ENCODE results near the gene USP12.
A peak's percentile ranks its signal among the peaks of the same experiment; 100 is the strongest.
"Not testable (repeated sequence)": the region's sequence is repeated elsewhere in the genome, so short reads cannot be mapped to it uniquely, and the experiment has no call there.

USP12 gene

DNA sequence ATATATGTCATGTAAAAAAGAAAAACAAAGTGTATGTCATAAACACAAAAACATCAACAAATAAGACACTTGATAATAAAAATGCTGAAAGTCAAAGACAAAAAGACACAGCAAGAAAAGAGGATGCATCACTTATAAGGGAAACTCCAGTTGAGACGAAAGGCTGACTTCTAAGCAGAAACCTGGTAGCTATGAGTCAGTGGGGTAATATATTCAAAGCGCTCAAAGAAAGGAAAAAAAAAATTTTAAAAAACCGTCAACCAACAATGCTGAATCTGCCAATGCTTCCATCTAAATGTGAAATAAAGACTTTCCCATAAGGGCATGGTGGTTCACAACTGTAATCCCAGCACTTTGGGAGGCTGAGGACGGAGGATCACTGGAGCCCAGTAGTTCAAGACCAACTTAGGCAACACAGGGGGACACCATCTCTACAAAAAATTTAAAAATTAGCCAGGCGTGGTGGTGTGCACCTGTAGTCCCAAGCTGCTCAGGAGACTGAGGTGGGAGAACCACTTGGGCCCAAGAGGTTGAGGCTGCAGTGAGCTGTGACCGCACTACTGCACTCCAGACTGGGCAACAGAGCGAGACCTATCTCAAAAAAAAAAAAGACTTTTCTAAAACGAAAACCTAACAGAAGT lies 24.0 kb downstream of the USP12 start:
- no peak for DNase-seq

DNA sequence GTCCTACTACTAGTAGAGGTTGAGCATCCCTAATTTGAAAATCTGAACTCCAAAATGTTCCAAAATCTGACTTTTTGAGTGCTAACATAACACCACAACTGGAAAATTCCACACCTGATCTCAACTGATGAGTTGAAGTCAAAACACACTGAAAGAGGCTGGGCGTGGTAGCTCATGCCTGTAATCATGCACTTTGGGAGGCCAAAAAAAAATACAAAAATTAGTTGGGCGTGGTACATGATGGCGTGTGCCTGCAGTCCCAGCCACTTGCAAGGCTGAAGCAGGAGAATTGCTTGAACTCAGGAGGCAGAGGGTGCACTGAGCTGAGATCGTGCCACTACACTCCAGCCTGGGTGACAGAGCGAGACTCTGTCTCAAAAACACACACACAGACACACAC lies 29.9 kb downstream of the USP12 start:
- no peak for DNase-seq

DNA sequence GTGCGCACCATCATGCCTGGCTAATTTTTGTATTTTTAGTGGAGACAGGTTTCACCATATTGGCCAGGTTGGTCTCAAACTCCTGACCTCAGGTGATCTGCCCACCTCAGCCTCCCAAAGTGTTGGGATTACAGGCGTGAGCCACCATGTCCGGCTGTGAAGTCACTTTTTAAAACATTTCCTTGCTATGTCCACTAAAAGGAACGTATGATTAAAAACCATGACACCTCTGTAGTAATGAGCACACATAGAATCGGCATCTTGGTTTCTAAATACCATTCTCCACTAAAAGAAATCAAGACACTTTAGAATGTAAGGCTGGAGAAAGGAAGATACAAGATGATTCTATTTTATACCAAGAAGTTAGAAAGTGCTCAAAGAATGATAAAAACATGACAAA lies 30.5 kb downstream of the USP12 start:
- not testable (repeated sequence) for DNase-seq

DNA sequence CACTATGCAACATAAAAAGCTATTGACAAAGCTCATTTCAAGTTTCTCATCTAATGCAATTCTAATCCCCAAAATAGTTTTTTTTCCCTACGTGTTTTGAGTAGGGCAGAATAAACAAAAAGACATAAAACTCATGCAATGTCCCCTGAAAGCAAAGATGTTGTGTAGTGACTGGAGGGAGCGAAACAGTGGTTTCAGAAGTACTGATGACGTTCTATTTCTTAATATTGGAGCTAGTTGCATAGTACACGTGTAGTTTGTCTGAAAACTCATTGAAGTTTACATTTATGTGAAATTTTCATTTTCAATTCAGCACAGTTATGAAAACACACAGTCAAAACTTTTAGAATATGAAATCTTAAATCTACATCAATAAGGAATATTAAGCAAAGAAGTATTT lies 31.6 kb downstream of the USP12 start:
- DNase-seq, result no peak

DNA sequence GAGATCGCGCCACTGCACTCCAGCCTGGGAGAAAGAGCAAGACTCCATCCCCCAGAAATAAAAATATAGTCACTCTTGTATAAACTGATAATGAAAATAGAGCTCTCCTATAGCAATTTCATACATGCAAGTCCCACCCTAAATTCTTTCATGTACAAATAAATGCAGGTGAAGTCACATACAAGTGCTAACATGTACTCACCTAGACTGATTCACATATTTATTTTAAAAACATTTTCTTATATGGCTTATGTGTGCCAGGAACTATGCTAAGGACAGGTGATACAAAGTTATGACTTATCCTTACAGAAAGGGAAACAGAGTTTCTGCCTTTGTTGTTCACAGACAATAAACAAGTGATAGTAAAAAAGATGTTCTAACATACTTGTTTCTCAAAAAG lies 32.0 kb downstream of the USP12 start:
- DNase-seq, result no peak

DNA sequence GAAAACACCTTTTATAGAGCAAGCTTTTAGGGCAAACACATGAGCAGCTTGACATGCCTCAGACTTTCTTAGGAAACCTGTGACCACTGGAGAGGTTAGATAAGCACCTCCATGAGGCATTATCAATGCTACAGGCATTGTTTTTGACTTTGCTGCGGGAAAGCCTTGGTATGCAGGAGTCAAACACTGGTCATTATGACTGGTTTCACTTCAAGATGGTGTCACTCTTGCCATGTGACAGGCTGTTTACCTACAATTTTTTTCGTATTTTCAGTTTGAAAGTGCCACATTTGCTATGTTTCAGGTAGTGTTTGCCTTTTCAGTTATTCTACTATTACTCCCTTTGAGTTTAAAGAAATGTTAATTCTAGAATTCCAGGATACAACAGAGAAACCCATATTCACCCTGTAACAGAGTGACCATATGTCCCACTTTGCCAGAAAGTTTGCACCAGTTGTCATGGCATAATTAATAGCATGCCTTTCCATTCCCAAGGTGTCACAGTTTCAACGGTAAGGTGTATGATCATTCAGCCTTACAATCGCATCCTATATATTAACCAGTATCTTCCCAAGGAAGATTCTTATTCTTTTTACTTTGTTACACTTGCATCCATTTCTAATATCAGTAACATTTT lies 33.0 kb downstream of the USP12 start:
- DNase-seq, result no peak

DNA sequence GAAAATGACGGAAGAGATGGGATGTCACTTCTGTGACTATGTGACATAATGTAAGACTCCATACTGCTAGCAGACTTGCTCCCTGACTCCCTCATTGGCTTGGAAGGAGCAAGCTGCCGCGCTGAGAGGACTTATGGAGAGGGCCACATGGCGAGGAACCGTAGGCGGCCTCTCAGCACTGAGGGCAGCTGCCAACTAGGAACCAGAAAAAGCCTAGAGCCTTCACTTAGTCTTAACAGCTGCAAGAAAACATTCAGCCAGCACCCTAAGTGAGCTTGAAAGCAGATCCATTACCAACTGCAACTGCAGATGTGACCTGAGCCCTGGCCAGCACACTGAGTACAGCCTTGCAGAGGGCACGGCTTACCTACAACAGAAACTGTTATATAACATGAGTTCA lies 33.9 kb downstream of the USP12 start:
- no peak for DNase-seq

DNA sequence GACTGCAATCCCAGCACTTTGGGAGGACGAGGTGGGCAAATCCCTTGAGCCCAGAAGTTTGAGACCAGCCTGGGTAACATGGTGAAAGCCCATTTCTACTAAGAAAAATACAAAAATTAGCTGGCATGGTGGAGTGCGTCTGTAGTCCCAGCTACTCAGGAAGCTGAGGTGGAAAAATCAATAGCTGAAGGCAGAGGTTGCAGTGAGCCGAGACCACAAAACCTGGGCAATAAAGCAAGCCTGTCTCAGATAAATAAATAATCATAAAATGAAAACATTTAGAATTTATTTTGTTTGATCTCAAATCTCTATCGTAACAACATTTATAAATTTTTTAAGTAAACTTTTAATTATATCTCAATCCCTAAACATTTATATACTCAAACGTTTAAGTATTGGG lies 36.6 kb downstream of the USP12 start:
- no peak for DNase-seq

DNA sequence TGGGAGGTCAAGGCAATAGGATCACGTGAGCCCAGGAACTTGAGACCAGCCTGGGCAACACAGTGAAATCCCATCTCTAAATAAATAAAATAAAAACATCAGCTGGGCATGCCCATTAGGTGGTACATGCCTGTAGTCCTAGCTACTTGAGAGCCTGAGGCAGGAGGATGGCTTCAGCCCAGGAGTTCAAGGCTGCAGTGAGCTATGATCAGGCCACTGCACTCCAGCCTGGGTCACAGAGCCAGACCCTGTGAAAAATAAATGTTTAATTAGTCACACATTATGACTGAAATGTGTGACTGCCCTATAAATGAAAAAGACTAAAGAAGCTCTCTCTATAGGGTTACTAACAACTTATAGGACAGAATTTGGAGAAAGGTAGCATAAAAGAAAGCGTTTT lies 37.7 kb downstream of the USP12 start:
- DNase-seq, result no peak

DNA sequence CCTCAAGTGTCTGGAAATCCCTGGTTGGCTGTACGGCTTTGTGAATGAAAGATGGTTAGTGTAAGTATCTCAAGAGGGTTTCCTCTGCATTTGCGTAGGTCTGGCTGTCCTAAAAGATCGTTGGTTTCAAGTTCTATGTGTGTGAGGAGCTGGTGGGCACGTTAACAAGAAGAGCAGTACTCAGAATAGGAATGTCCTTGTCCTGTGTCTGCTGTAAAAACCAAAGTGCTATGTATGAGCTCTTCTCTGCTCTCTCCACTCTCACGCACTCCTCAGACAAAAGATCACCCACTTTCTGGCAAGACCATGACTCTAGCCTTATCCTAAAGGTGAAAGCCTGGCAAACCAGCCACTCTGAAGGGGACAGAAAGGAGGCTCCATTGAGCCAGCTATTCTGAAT lies 39.1 kb downstream of the USP12 start:
- DNase-seq, result no peak

DNA sequence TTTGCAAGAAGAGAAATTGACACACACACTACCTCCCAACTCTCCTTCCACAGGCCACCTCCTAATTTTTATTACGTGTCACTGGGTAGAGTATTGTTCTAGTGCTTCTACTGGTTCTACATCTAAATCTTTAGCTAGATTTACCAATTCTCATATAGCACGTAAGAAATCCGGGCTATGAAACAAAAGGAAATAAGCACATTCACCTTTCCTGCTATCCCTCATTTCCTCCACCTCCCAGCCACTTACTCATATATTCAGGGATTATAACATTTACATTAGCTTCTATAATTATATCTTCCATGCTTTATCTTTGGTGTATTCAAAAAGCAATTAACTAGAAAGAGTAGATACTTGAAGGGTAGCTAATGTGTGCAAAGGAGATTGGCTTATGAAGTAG lies 39.7 kb downstream of the USP12 start:
- no peak for DNase-seq

DNA sequence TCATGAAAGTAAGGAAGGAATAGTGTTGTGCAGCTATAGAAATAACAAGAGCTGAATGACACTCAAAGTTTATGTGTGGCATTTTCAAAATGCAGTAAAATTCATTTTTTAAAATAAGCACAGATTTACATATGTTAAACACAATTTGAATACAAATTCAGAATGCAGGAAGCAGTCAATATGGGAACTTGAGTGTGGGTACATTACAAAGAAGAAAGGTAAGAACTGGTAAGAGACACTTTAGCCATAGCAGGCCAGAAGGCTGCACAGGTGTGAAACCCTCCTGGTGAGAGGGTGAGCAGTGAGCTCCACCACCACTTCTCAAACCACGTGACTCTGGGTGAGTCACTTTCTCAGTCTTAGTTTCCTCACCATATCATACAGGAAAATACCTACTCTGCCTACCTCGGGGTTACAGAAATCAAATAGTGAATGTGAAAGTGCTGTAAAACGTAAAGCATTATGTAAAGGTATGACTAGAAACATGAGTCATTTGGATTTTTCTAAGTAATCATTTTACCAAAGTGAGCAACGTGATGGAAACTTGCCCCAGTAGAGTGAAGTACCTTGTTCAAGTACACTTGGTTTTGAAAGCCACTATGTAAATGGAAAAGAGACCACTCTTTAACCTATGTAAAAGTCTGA lies 40.5 kb downstream of the USP12 start:
- DNase-seq, result no peak

DNA sequence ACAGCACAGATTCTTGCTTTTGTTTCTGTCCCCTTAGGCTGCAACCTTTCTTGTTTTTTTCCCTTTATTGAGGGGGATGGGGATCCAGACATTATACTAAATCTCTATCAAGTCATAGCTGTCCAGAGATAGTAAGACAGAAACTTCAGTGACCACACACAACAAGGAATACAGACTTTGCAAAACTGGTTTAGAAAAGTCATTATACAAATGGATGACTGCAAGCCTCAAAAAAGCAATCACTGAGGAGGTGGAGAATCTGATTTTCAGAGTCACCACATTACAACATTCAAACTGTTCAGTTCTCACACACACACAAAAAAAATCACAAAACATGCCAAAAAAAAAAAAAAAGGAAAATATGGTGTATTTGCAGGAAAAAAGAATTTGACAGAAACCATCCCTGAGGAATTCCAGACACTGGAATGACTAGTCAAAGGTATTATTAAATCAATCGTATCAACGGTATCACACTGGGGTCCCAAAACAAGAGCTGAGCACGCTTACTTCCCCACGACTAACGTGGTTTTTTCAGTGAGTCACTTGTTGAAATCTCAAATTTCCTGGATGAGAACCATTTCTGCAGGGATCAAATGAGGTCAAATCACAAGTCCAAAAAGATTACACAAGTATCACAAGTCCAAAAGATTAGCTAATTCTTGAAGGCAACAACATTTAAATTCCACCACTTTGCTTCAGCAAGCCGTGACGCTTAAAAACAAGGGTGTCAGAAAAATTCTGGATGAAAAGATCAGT lies 41.2 kb downstream of the USP12 start:
- peak; percentile 39 for DNase-seq

DNA sequence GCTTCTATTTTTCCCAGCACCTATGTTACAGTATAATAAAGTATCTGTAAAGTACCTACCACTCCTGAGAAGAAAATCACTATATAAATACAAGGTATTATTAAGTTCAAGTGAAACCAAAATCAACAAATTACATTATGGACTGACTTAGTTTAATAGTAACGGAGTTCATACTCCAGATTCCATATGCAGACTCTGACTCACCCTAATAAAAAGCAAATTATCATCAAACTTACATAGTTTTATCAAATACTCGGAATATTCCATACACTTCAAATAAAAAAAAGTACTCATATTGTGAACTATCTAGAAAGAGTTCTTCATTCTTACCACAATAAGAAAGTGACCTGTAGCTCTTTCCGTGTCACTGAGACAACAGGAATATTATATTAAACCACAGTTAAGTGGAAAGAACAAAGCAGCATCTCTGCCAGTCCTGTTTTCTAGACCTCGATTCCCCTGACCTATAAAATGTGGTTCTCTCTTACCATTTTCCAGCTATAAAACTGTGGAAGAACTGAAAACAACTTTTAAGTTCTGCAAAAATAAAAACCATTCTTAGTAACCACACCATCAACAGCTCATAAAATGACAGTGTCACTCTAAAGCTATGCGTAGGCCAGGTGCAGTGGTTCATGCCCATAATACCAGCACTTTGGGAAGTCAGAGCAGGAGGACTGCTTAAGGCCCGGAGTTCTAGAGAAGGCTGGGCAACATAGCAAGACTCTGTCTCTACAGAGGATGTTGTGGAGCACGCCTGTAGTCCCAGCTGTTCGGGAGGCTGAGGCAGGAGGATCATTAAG lies 42.6 kb downstream of the USP12 start:
- no peak for DNase-seq

DNA sequence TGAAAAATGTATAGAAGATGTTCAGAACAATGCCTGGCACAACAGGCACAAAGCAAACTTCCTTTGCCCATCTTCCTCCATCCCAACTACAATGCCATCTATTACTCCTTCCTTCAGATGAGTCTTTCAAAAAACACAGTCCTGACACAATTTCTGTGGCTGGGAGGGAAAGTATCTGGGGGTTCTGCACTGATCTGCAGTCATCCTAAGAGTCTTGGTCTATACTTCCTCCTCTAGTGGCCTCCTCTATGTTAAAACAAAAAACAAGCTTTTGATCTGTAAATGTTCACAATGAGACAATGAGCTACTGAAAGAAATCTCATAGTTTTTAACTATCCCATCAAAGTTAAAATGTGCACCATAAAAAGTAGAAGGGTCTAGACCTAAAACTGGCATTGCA lies 44.8 kb downstream of the USP12 start:
- no peak for DNase-seq

DNA sequence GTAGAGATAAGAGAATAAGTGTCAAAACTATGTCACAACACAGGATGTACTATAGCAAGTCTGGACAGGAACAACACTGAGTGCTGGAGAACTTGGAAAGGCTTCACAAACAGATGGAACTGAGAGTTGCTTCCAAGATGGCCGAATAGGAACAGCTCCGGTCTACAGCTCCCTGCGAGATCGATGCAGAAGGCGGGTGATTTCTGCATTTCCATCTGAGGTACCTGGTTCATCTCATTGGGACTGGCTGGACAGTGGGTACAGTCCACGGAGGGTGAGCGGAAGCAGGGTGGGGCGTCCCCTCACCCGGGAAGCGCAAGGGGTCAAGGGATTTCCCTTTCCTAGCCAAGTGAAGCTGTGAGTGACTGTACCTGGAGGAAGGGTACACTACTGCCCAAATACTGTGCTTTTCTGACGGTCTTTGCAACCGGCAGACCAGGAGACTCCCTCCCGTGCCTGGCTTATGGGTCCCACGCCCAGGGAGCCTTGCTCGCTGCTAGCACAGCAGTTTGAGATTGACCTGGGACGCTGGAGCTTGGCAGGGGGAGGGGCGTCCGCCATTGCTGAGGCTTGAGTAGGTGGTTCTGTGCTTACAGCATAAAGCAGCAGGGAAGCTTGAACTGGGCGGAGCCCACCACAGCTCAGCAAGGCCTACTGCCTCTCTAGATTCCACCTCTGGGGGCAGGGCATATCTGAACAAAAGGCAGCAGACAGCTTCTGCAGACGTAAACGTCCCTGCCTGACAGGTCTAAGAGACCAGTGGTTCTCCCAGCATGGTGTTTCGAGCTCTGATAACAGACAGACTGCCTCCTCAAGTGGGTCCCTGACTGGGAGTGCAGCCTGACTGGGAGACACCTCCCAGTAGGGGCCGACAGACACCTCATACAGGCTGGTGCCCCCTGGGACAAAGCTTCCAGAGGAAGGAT lies 46.0 kb downstream of the USP12 start:
- DNase-seq, result no peak

DNA sequence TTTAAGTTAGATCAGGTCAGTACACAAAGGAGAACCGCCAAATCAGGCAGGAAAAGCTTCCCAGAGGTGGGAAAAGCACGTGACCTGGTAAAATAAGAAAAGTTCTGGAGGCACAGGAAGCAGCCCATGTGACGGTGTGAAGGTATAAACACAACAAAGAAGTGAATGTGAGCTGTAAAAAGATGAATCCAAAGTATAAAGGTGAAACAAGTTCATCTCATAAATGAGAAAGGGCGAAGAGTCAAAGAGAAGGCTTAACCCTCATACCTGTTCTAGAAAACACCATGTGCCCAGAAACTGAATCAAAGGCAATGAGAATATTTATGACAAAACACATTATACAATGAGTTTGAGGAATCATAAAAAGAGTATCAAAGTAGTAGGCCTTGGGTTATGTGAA lies 47.0 kb downstream of the USP12 start:
- no peak for DNase-seq

DNA sequence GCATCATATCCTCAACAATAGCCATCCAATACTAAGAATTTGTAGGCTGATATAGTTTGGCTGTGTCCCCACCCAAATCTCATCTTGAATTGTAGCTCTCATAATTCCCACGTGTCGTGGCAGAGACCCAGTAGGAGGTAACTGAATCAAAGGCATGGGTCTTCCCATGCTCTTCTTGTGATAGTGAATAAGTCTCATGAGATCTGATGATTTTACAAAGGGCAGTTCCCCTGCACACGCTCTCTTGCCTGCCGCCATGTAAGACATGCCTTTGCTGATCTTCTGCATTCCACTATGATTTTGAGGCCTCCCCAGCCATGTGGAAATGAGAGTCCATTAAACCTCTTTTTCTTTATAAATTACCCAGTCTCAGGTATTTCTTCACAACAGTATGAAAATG lies 48.2 kb downstream of the USP12 start:
- not testable (repeated sequence) for DNase-seq

DNA sequence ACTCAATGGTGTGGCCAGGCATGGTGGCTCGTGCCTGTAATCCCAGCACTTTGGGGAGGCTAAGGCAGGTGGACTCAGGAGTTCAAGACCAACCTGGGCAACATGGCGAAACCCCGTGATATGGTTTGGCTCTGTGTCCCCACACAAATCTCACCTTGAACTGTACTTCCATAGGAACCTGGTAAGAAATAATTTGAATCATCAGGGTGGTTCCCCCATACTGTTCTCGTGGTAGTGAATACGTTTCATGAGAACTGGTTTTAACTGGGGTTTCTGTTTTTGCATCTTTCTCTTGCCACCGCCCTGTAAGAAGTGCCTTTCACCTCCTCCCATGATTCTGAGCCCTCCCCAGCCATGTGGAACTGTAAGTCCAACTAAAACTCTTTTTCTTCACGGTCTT lies 49.6 kb downstream of the USP12 start:
- no peak for DNase-seq

DNA sequence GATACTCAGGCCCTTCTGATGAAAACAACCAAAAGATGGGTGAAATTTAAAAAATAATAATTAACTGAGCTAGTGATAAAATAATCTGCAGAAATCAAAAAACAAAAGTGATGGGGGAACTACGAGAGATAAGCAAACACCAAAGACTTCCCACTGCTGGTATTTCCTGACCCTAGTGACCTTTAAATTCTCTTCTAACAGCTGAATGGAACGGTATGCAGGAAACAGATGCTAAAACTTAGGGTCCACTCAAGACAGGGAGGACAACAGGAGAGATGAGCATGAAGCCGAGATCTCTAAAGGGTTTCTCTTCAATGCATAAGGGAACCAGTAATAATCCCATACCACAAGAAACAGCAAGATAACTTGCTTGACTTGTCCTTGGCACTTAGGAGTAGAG lies 50.8 kb downstream of the USP12 start:
- no peak for DNase-seq

DNA sequence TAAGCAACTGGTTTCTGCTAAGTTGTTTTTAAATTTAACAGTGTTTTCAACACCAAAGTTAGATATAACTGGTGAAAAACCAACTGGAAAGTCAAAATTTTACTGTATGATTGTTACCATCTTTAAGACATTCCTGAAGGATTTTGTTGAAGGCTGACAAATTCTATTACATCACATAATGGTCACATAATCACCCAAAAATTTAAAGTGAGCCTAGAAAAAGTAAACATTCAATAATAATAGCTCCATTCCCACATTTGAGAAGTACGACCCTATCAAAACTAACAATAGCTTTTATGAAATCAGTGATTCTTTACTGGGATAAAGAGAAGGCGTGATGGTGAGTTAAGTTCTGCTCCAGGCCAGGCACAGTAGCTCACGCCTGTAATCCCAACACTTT lies 51.6 kb downstream of the USP12 start:
- DNase-seq, result no peak

Measured in fibroblast of skin of abdomen (primary cell).